Right cardiac atrium (tissue), 5 donors: ENCODE results near the gene RARA. TPM values are rescaled to one million over a fixed set of nuclear protein-coding genes. Genes with fewer than 3 reads are reported as not detected.

Experiments used
- ATAC-seq, 2 donors: fragments of 200-7000 bp; cut with Tn5 transposase; one replicate each; pipeline versions ENCODE4 v1.8.0 to v1.9.1; 2020; ENCODE audit warnings: moderate library complexity in 2 of 2, mild to moderate bottlenecking in 1 of 2
- DNase-seq, 3 donors: peaks; one replicate each; pipeline ENCODE4 v3.0.0-alpha.2; 2020
- H3K27ac ChIP-seq: one replicate; pipeline ENCODE4 v1.5.1; 2013; ENCODE audit warnings: mild to moderate bottlenecking, low read length, control low read depth, moderate library complexity
- H3K27me3 ChIP-seq: one replicate; pipeline ENCODE4 v1.6.1; 2013; ENCODE audit not compliant: control insufficient read depth, insufficient read depth
- H3K4me1 ChIP-seq: one replicate; pipeline ENCODE4 v1.6.1; 2013; ENCODE audit warnings: low read length; ENCODE audit not compliant: control insufficient read depth, insufficient read depth
- H3K4me3 ChIP-seq: one replicate; pipeline ENCODE4 v1.5.1; 2013; ENCODE audit warnings: low read length, control low read depth
- H3K9me3 ChIP-seq: one replicate; pipeline ENCODE4 v1.6.1; 2013; ENCODE audit warnings: low read length; ENCODE audit not compliant: control insufficient read depth
- WGBS: extraction: QIAGEN DNeasy Blood & Tissue Kit; methylation state at CpG from one replicate; pipeline ENCODE4 v1.1.7; 2013; 5-methylcytosine and 5-hydroxymethylcytosine counted together
- intact Hi-C, 4 donors: fragments of 100-400 bp; cut with DNase I; formaldehyde crosslinking; loops; one replicate each; pipeline versions ENCODE4 v1.11.0 to v1.14.0; 2022 to 2023
- long read RNA-seq, 4 donors: library from polyadenylated mRNA; unstranded; transcript quantifications; one replicate each; pipeline ENCODE4 v2.0.0, GENCODE V29; 2020 to 2021
- polyA plus RNA-seq: library from polyadenylated mRNA; stranded (reverse); fragments of 200-250 nt; gene quantifications from one replicate; pipeline ENCODE4 v1.2.3, GENCODE V29; 2013
- total RNA-seq, 4 donors: library from RNA; stranded (reverse); fragmentation: NEBNext Ultra II Directional; extraction: Animal tissue kit (Norgen Biotek cat#: 25700); gene quantifications; one replicate each; pipeline ENCODE4 v1.2.1, GENCODE V29; 2021
- donor health status: healthy with polysubstance abuse.
- donor health status: DM: no; HTN: yes; CAD: no.
- donor health status: DM: no; HTN: no; CAD: no.
- donor health status: DM: no; HTN: yes; CAD: no; lungs with severe emphysema.
- donor health status: DM: yes; HTN: yes; CAD: no.

RARA gene
- total RNA-seq (10 to 100 TPM; 26.2 to 39.0 (median 29.1) TPM), polyA plus RNA-seq (28.3 TPM)
- long read RNA-seq, donor 1, transcript RARA-201 (9 exons, 2,414 nt), result minor isoform, 5 of 34 reads
- long read RNA-seq, donor 1, transcript RARA-202 (8 exons, 2,285 nt), result major isoform, 9 of 34 reads
- long read RNA-seq, donor 1, partial matches to known transcripts, result 13 of 34 reads
- long read RNA-seq, donor 1, other reads (novel, unspliced or antisense), result 6 of 34 reads
- long read RNA-seq, donor 2, partial matches to known transcripts, result 5 of 14 reads
- long read RNA-seq, donor 2, other reads (novel, unspliced or antisense), result 2 of 14 reads
- long read RNA-seq, donor 3, transcript RARA-202 (8 exons, 2,285 nt), result major isoform, 5 of 16 reads
- long read RNA-seq, donor 3, partial matches to known transcripts, result 6 of 16 reads
- long read RNA-seq, donor 3, other reads (novel, unspliced or antisense), result 3 of 16 reads
- long read RNA-seq, donor 4, partial matches to known transcripts, result 2 of 14 reads
- long read RNA-seq, donor 4, other reads (novel, unspliced or antisense), result 4 of 14 reads

- WGBS, result 12% methylated on average over 20 of the region's 20 CpGs
- no peaks in the 10 kb centered on the region for H3K9me3 ChIP-seq
- peak within 1 kb of the TSS; percentile 64 for H3K4me3 ChIP-seq
- DNase-seq, result peak; percentile 65 to 84 (median 81)
- H3K4me1 ChIP-seq, result peaks cover 44% of the 10 kb centered on the region
- intact Hi-C loops, result loop anchor here in 3 of 4 donors (10.0 kb wide), 3 partner anchors 96 to 226 kb away; partner anchors contain the start of gene TOP2A (in 1 of the 3)
- H3K27ac ChIP-seq, result peak within 1 kb of the TSS; percentile 96
- ATAC-seq, result peak; percentile 35 to 59
- H3K27me3 ChIP-seq, result no peaks in the 10 kb centered on the region
These were observed at the start of gene RARA for GRCh38 chr17:40309031-40309948. TSS of gene RARA (plus strand) at chr17:40309180. CDS start at chr17:40331219, 22,039 bp downstream.

GRCh38 chr17:40259505-40259904, 49.5 kb upstream of the RARA start:
- Histone ChIP-seq H3K4me3 (no peak overlapping the region), H3K4me1 (no peaks in the 10 kb centered on the region), H3K9me3 (no peaks in the 10 kb centered on the region), H3K27ac (no peak overlapping the region), H3K27me3 (no peaks in the 10 kb centered on the region)
- ATAC-seq, result no peak
- 88% methylated on average over 2 of the region's 2 CpGs for WGBS
- intact Hi-C loops, result no loop called here
- no peak for DNase-seq

GRCh38 chr17:40260528-40260927, 48.5 kb upstream of the RARA start:
- ATAC-seq (no peak), DNase-seq (no peak)
- H3K4me1 ChIP-seq, result no peaks in the 10 kb centered on the region
- intact Hi-C loops, result no loop called here
- WGBS, result 68% methylated on average over 7 of the region's 7 CpGs
- H3K27me3 ChIP-seq, result no peaks in the 10 kb centered on the region
- no peaks in the 10 kb centered on the region for H3K9me3 ChIP-seq
- no peak overlapping the region for H3K4me3 ChIP-seq
- H3K27ac ChIP-seq, result no peak overlapping the region

- DNase-seq (no peak), ATAC-seq (peak in 1 of 2 donors; percentile 14)
- WGBS, result 83% methylated on average over 21 of the region's 21 CpGs
- Histone ChIP-seq H3K27me3 (no peaks in the 10 kb centered on the region), H3K4me1 (no peaks in the 10 kb centered on the region), H3K4me3 (no peak overlapping the region), H3K27ac (no peak overlapping the region), H3K9me3 (no peaks in the 10 kb centered on the region)
- intact Hi-C loops, result no loop called here
These were observed 44.4 kb upstream of the RARA start for GRCh38 chr17:40264458-40265185.

- intact Hi-C loops, result no loop called here
- no peak overlapping the region for H3K27ac ChIP-seq
These were observed 43.6 kb upstream of the RARA start for GRCh38 chr17:40265337-40265736.

GRCh38 chr17:40266882-40267281, 42.1 kb upstream of the RARA start:
- no peak for ATAC-seq
- Histone ChIP-seq H3K27me3 (no peaks in the 10 kb centered on the region), H3K9me3 (no peaks in the 10 kb centered on the region), H3K27ac (no peak overlapping the region), H3K4me3 (no peak overlapping the region), H3K4me1 (no peaks in the 10 kb centered on the region)
- WGBS, result 85% methylated on average over 6 of the region's 6 CpGs
- DNase-seq, result no peak
- intact Hi-C loops, result no loop called here

More at GRCh38 chr17:40265337-40265736, 43.6 kb upstream of the RARA start:
- DNase-seq (no peak), ATAC-seq (no peak)
- Histone ChIP-seq H3K4me1 (no peaks in the 10 kb centered on the region), H3K4me3 (no peak overlapping the region), H3K27me3 (no peaks in the 10 kb centered on the region), H3K9me3 (no peaks in the 10 kb centered on the region)
- 79% methylated on average over 5 of the region's 5 CpGs for WGBS

GRCh38 chr17:40268141-40268712, 40.8 kb upstream of the RARA start:
- intact Hi-C loops, result no loop called here

GRCh38 chr17:40278414-40278813, 30.6 kb upstream of the RARA start:
- DNase-seq (no peak), ATAC-seq (no peak)
- H3K4me1 ChIP-seq, result no peaks in the 10 kb centered on the region
- no peaks in the 10 kb centered on the region for H3K9me3 ChIP-seq
- no peak overlapping the region for H3K4me3 ChIP-seq
- WGBS, result 83% methylated on average over 1 of the region's 1 CpG
- no peaks in the 10 kb centered on the region for H3K27me3 ChIP-seq
- intact Hi-C loops, result no loop called here
- no peak overlapping the region for H3K27ac ChIP-seq

More at GRCh38 chr17:40268141-40268712, 40.8 kb upstream of the RARA start:
- ATAC-seq (no peak), DNase-seq (no peak)
- no peaks in the 10 kb centered on the region for H3K27me3 ChIP-seq
- no peak overlapping the region for H3K27ac ChIP-seq
- H3K9me3 ChIP-seq, result no peaks in the 10 kb centered on the region
- H3K4me1 ChIP-seq, result no peaks in the 10 kb centered on the region
- 80% methylated on average over 2 of the region's 2 CpGs for WGBS
- no peak overlapping the region for H3K4me3 ChIP-seq

- intact Hi-C loops, result no loop called here
- Histone ChIP-seq H3K4me1 (no peaks in the 10 kb centered on the region), H3K27me3 (no peaks in the 10 kb centered on the region), H3K27ac (no peak overlapping the region), H3K9me3 (no peaks in the 10 kb centered on the region), H3K4me3 (no peak overlapping the region)
- 88% methylated on average over 4 of the region's 4 CpGs for WGBS
- no peak for DNase-seq
- no peak for ATAC-seq
These were observed 29.6 kb upstream of the RARA start for GRCh38 chr17:40279402-40279801.

- Histone ChIP-seq H3K27me3 (no peaks in the 10 kb centered on the region), H3K4me1 (no peaks in the 10 kb centered on the region), H3K9me3 (no peaks in the 10 kb centered on the region), H3K27ac (no peak overlapping the region), H3K4me3 (no peak overlapping the region)
- WGBS, result 82% methylated on average over 2 of the region's 2 CpGs
- DNase-seq (no peak), ATAC-seq (no peak)
- intact Hi-C loops, result loop anchor here in 1 of 4 donors (10.0 kb wide), 1 partner anchor 247 kb away; no protein-coding TSS in a partner anchor
These were observed 27.3 kb upstream of the RARA start for GRCh38 chr17:40281663-40282062.
